AG08395 (cell line): ENCODE data around the gene TREM1.

Experiments used
- DNase-seq: peaks from one replicate; pipeline ENCODE4 v3.0.0; 2012; ENCODE audit warnings: mixed read lengths, low spot score

TREM1 gene

GRCh38 chr6:41286544-41287346, at the start of gene TREM1:
Gene TREM1 (minus strand): TSS chr6:41286682. CDS start chr6:41286655, 27 bp downstream.
- peak; percentile 34 for DNase-seq

GRCh38 chr6:41335943-41336342, 49.5 kb upstream of the TREM1 start:
- DNase-seq, result no peak

- no peak for DNase-seq
These were observed 48.8 kb upstream of the TREM1 start, which contains the start of gene NCR2 for GRCh38 chr6:41335296-41335695. Gene NCR2 (plus strand): TSS chr6:41335608. CDS start chr6:41335877, 269 bp downstream.

- DNase-seq, result no peak
These were observed 48.1 kb upstream of the TREM1 start for GRCh38 chr6:41334482-41335040.

- no peak for DNase-seq
These were observed 46.6 kb upstream of the TREM1 start for GRCh38 chr6:41332842-41333736.

- DNase-seq, result no peak
These were observed 45.8 kb upstream of the TREM1 start for GRCh38 chr6:41332241-41332640.

GRCh38 chr6:41331401-41332150, 45.1 kb upstream of the TREM1 start:
- no peak for DNase-seq

- no peak for DNase-seq
These were observed 40.7 kb upstream of the TREM1 start for GRCh38 chr6:41327177-41327576.

- no peak for DNase-seq
These were observed 39.6 kb upstream of the TREM1 start for GRCh38 chr6:41326092-41326491.

GRCh38 chr6:41325446-41326066, 39.1 kb upstream of the TREM1 start:
- no peak for DNase-seq

GRCh38 chr6:41321183-41321582, 34.7 kb upstream of the TREM1 start:
- DNase-seq, result no peak

- DNase-seq, result peak; percentile 81
These were observed 32.4 kb upstream of the TREM1 start for GRCh38 chr6:41318654-41319565.

GRCh38 chr6:41318261-41318653, 31.8 kb upstream of the TREM1 start:
- DNase-seq, result no peak

- no peak for DNase-seq
These were observed 29.6 kb upstream of the TREM1 start for GRCh38 chr6:41315943-41316620.

GRCh38 chr6:41315203-41315602, 28.7 kb upstream of the TREM1 start:
- no peak for DNase-seq

GRCh38 chr6:41306187-41306854, 19.8 kb upstream of the TREM1 start:
- peak; percentile 40 for DNase-seq

GRCh38 chr6:41302638-41303037, 16.2 kb upstream of the TREM1 start:
- no peak for DNase-seq

- DNase-seq, result no peak
These were observed 12.5 kb upstream of the TREM1 start for GRCh38 chr6:41298785-41299502.
